HCT116 (cell line): ENCODE measurements around the gene HSDL2. TPM values are rescaled to one million over a fixed set of nuclear protein-coding genes. Genes with fewer than 3 reads are reported as not detected.

ENCODE experiments used
- ATAC-seq: fragments of 200-7000 bp; cut with Tn5 transposase; 2 replicates; pipeline ENCODE4 v1.9.1; 2020; ENCODE audit warnings: mild to moderate bottlenecking, moderate library complexity
- BruUV-seq: library from RNA; stranded (reverse); fragments of 400-500 nt; replicated peaks from 2 replicates; lab custom pipeline; 2021; lab: Mats Ljungman, UMichigan
- CTCF ChIA-PET: fragments of 300-600 bp; sonication (Branson Sonifier 250); formaldehyde crosslinking; loops from one replicate; lab custom pipeline; 2021; ENCODE audit warnings: antibody characterized with exemption; lab: Charles Lee
- POLR2A ChIA-PET: fragments of 300-600, 350-600 bp; sonication (Branson Sonifier 250); formaldehyde crosslinking; loops from one replicate; lab custom pipeline; 2021; ENCODE audit warnings: antibody characterized with exemption; lab: Charles Lee
- RAD21 ChIA-PET, 2 experiments: fragments of 300-600 bp; sonication (Branson Sonifier 250); formaldehyde crosslinking; loops; one replicate each; lab custom pipeline; 2023; ENCODE audit warnings: low total read pairs in 2 of 2; ENCODE audit not compliant: uncharacterized antibody in 2 of 2, unreplicated experiment in 2 of 2, low non-redundant PET in 1 of 2; lab: Charles Lee
- DNase-seq: peaks from one replicate; pipeline ENCODE4 v3.0.0-alpha.2; 2010; ENCODE audit warnings: low read depth, low spot score
- H2AFZ ChIP-seq: fragments of 200-600 bp; shearing (Covaris generic), sonication (generic); 2 replicates; pipeline ENCODE4 v1.6.1; 2017; ENCODE audit warnings: low read depth, mixed run types, mixed read lengths, antibody characterized with exemption, low read length; ENCODE audit not compliant: poor library complexity, severe bottlenecking
- H3K27ac ChIP-seq: 2 replicates; pipeline ENCODE4 v1.5.1; 2012; ENCODE audit warnings: low read depth, low read length
- H3K27me3 ChIP-seq: fragments of 200-600 bp; sonication (generic); 2 replicates; pipeline ENCODE4 v1.6.1; 2016; ENCODE audit warnings: mixed run types, low read length, mixed read lengths; ENCODE audit not compliant: insufficient read depth
- H3K36me3 ChIP-seq, 2 experiments: fragments of 200-500 bp in 1 of 2; fragments of 200-600 bp in 1 of 2; sonication (Bioruptor generic) in 1 of 2; sonication (generic) in 1 of 2; 2 replicates each; pipeline versions ENCODE4 v1.5.1 to v1.6.1; 2014 to 2016; ENCODE audit warnings: low read length in 2 of 2, inconsistent platforms in 1 of 2, mixed read lengths in 1 of 2, mixed run types in 1 of 2; ENCODE audit not compliant: insufficient read depth in 2 of 2, control insufficient read depth in 1 of 2
- H3K4me1 ChIP-seq, 2 experiments: fragments of 200-600 bp in 1 of 2; sonication (generic) in 1 of 2; 2 replicates each; pipeline versions ENCODE4 v1.5.1 to v1.6.1; 2012 to 2017; ENCODE audit warnings: low read length in 2 of 2, inconsistent platforms in 1 of 2, mild to moderate bottlenecking in 1 of 2, mixed read lengths in 1 of 2, mixed run types in 1 of 2, moderate library complexity in 1 of 2; ENCODE audit not compliant: insufficient read depth in 2 of 2, control insufficient read depth in 1 of 2
- H3K4me2 ChIP-seq: fragments of 200-600 bp; sonication (generic); 2 replicates; pipeline ENCODE4 v1.6.1; 2017; ENCODE audit warnings: mixed run types, low read length, mixed read lengths
- H3K4me3 ChIP-seq, 2 experiments: fragments of 200-600 bp in 1 of 2; sonication (generic) in 1 of 2; replicated peaks in 1 of 2; 2 replicates each; pipeline ENCODE4 v1.5.1; 2011 to 2016; ENCODE audit warnings: low read length in 2 of 2, control low read depth in 1 of 2, low read depth in 1 of 2, mild to moderate bottlenecking in 1 of 2, mixed read lengths in 1 of 2, mixed run types in 1 of 2
- H3K79me2 ChIP-seq: fragments of 200-600 bp; sonication (generic); 2 replicates; pipeline ENCODE4 v1.6.1; 2017; ENCODE audit warnings: mild to moderate bottlenecking, mixed run types, low read length, moderate library complexity, mixed read lengths; ENCODE audit not compliant: insufficient read depth
- H3K9ac ChIP-seq: fragments of 200-600 bp; sonication (generic); 2 replicates; pipeline ENCODE4 v1.6.1; 2016; ENCODE audit warnings: low read length, mixed read lengths
- H3K9me2 ChIP-seq: fragments of 200-600 bp; sonication (generic), shearing (Covaris generic); 2 replicates; pipeline ENCODE4 v1.6.1; 2017; ENCODE audit warnings: mixed run types, mild to moderate bottlenecking, moderate library complexity; ENCODE audit not compliant: insufficient read depth
- H3K9me3 ChIP-seq, 2 experiments: fragments of 200-500 bp in 1 of 2; fragments of 200-600 bp in 1 of 2; sonication (Bioruptor generic) in 1 of 2; sonication (generic) in 1 of 2; 2 replicates each; pipeline ENCODE4 v1.6.1; 2014 to 2017; ENCODE audit warnings: low read length in 2 of 2, mixed read lengths in 2 of 2, inconsistent platforms in 1 of 2, low read depth in 1 of 2, mild to moderate bottlenecking in 1 of 2, mixed run types in 1 of 2, moderate library complexity in 1 of 2; ENCODE audit not compliant: control insufficient read depth in 1 of 2, insufficient read depth in 1 of 2
- H4K20me1 ChIP-seq: fragments of 200-600 bp; sonication (generic), shearing (Covaris generic); 2 replicates; pipeline ENCODE4 v1.6.1; 2017; ENCODE audit warnings: mixed run types, mild to moderate bottlenecking, moderate library complexity; ENCODE audit not compliant: insufficient read depth
- EZH2 ChIP-seq: fragments of 200-600 bp; sonication (generic); IDR thresholded peaks from 2 replicates; pipeline ENCODE4 v1.6.1; 2017; ENCODE audit warnings: antibody characterized with exemption, mixed run types
- JUND ChIP-seq: IDR thresholded peaks from 2 replicates; pipeline ENCODE4 v1.6.1; 2012
- MAX ChIP-seq: IDR thresholded peaks from 2 replicates; pipeline ENCODE4 v1.6.1; 2012
- POLR2A ChIP-seq: IDR thresholded peaks from 2 replicates; pipeline ENCODE4 v1.7.0; 2011; ENCODE audit warnings: borderline replicate concordance; ENCODE audit not compliant: insufficient read depth, insufficient read length; ENCODE audit errors: extremely low read depth
- POLR2AphosphoS5 ChIP-seq: IDR thresholded peaks from 2 replicates; pipeline ENCODE4 v1.6.1; 2011; ENCODE audit warnings: mild to moderate bottlenecking, low read depth, low read length, moderate library complexity
- SP1 ChIP-seq: IDR thresholded peaks from 2 replicates; pipeline ENCODE4 v1.6.1; 2012; ENCODE audit warnings: low read depth
- YY1 ChIP-seq: IDR thresholded peaks from 2 replicates; pipeline ENCODE4 v1.6.1; 2011; ENCODE audit warnings: low read length, low read depth, moderate library complexity, mild to moderate bottlenecking; ENCODE audit not compliant: insufficient replicate concordance; ENCODE audit errors: extremely low read depth
- intact Hi-C: fragments of 100-400 bp; cut with micrococcal nuclease; formaldehyde crosslinking; loops from 2 replicates; pipeline ENCODE4 v1.10.0; 2022
- total RNA-seq: library from RNA; stranded (reverse); gene quantifications from one replicate; pipeline ENCODE4 v1.2.1, GENCODE V29; 2021; ENCODE audit not compliant: unreplicated experiment
- TF ChIP-seq, protein P1 (sequence below): IDR thresholded peaks from 2 replicates; pipeline ENCODE4 v1.6.1; 2012; ENCODE audit warnings: low read depth
- TF ChIP-seq, protein P2 (sequence below): IDR thresholded peaks from 2 replicates; pipeline ENCODE4 v1.6.1; 2011; ENCODE audit warnings: mild to moderate bottlenecking, low read length, moderate library complexity; ENCODE audit not compliant: insufficient replicate concordance; ENCODE audit errors: extremely low read depth

Gene HSDL2
- total RNA-seq, 1 experiment from 2014 or later: 33.9 TPM

- ChIA-PET RAD21 (no interaction called here), POLR2A (no interaction called here), CTCF (no interaction called here)
- TF ChIP-seq, protein P1, sequence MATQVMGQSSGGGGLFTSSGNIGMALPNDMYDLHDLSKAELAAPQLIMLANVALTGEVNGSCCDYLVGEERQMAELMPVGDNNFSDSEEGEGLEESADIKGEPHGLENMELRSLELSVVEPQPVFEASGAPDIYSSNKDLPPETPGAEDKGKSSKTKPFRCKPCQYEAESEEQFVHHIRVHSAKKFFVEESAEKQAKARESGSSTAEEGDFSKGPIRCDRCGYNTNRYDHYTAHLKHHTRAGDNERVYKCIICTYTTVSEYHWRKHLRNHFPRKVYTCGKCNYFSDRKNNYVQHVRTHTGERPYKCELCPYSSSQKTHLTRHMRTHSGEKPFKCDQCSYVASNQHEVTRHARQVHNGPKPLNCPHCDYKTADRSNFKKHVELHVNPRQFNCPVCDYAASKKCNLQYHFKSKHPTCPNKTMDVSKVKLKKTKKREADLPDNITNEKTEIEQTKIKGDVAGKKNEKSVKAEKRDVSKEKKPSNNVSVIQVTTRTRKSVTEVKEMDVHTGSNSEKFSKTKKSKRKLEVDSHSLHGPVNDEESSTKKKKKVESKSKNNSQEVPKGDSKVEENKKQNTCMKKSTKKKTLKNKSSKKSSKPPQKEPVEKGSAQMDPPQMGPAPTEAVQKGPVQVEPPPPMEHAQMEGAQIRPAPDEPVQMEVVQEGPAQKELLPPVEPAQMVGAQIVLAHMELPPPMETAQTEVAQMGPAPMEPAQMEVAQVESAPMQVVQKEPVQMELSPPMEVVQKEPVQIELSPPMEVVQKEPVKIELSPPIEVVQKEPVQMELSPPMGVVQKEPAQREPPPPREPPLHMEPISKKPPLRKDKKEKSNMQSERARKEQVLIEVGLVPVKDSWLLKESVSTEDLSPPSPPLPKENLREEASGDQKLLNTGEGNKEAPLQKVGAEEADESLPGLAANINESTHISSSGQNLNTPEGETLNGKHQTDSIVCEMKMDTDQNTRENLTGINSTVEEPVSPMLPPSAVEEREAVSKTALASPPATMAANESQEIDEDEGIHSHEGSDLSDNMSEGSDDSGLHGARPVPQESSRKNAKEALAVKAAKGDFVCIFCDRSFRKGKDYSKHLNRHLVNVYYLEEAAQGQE: no peak
- TF ChIP-seq YY1: no peak
- no peak for TF ChIP-seq POLR2A
- TF ChIP-seq EZH2: no peak
- TF ChIP-seq POLR2AphosphoS5: no peak
- no peak for TF ChIP-seq MAX
- TF ChIP-seq SP1: no peak
- TF ChIP-seq, protein P2, sequence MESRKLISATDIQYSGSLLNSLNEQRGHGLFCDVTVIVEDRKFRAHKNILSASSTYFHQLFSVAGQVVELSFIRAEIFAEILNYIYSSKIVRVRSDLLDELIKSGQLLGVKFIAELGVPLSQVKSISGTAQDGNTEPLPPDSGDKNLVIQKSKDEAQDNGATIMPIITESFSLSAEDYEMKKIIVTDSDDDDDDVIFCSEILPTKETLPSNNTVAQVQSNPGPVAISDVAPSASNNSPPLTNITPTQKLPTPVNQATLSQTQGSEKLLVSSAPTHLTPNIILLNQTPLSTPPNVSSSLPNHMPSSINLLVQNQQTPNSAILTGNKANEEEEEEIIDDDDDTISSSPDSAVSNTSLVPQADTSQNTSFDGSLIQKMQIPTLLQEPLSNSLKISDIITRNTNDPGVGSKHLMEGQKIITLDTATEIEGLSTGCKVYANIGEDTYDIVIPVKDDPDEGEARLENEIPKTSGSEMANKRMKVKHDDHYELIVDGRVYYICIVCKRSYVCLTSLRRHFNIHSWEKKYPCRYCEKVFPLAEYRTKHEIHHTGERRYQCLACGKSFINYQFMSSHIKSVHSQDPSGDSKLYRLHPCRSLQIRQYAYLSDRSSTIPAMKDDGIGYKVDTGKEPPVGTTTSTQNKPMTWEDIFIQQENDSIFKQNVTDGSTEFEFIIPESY: no peak
- no peak for TF ChIP-seq JUND
- Histone ChIP-seq H3K36me3 (no peaks in the 10 kb centered on the region), H3K79me2 (peaks cover 38% of the 10 kb centered on the region), H3K27ac (no peak overlapping the region), H3K4me2 (no peak overlapping the region), H3K9me3 (no peaks in the 10 kb centered on the region), H2AFZ (no peak overlapping the region), H3K9ac (no peak overlapping the region), H3K27me3 (no peaks in the 10 kb centered on the region), H3K4me1 (no peaks in the 10 kb centered on the region), H4K20me1 (no peaks in the 10 kb centered on the region), H3K9me2 (no peaks in the 10 kb centered on the region), H3K4me3 (no peak overlapping the region)
- no TSS peak for BruUV-seq
- no peak for ATAC-seq
- DNase-seq: no peak
- intact Hi-C loops: no loop called here
Measured at GRCh38 chr9:112500842-112501241, 120.9 kb downstream of the HSDL2 start.
